H1 (cell line): Measurements from ENCODE around the gene SHMT2. TPM values are rescaled to one million over a fixed set of nuclear protein-coding genes. Genes with fewer than 3 reads are reported as not detected.

Experiments used
- BRCA1 ChIP-seq: IDR thresholded peaks from 2 replicates; pipeline ENCODE4 v1.6.1; 2012; ENCODE audit warnings: low read depth, low read length, improper control_type of control experiment
- CHD2 ChIP-seq: IDR thresholded peaks from 2 replicates; pipeline ENCODE4 v1.6.1; 2012; ENCODE audit warnings: low read length, improper control_type of control experiment
- HDAC2 ChIP-seq, 2 experiments: fragments of 300-600 bp in 1 of 2; sonication (generic) in 1 of 2; IDR thresholded peaks; 2 replicates each; pipeline ENCODE4 v1.6.1; 2011 to 2012; ENCODE audit warnings: low read depth in 2 of 2, low read length in 2 of 2, mild to moderate bottlenecking in 2 of 2, moderate library complexity in 2 of 2, borderline replicate concordance in 1 of 2, inconsistent platforms in 1 of 2
- RAD21 ChIP-seq, 2 experiments: IDR thresholded peaks in 1 of 2; conservative IDR thresholded peaks in 1 of 2; 2 replicates each; pipeline ENCODE4 v1.6.1; 2011; ENCODE audit warnings: low read depth in 2 of 2, low read length in 2 of 2, improper control_type of control experiment in 1 of 2, inconsistent platforms in 1 of 2, mild to moderate bottlenecking in 1 of 2, moderate library complexity in 1 of 2
- SIN3A ChIP-seq, 2 experiments: IDR thresholded peaks in 1 of 2; conservative IDR thresholded peaks in 1 of 2; 2 replicates each; pipeline ENCODE4 v1.6.1; 2011 to 2012; ENCODE audit warnings: low read length in 2 of 2, improper control_type of control experiment in 1 of 2, low read depth in 1 of 2, mild to moderate bottlenecking in 1 of 2
- TBP ChIP-seq: IDR thresholded peaks from 2 replicates; pipeline ENCODE4 v1.6.1; 2011; ENCODE audit warnings: low read depth, low read length, improper control_type of control experiment
- polyA plus RNA-seq, 7 experiments: library from polyadenylated mRNA; depleted of rRNA in 3 of 7; stranded (reverse) in 5 of 7; unstranded in 2 of 7; fragments of >200 nt in 5 of 7; fragments of 200-250 nt in 2 of 7; gene quantifications; 1 replicate in 5 of 7; 2 replicates in 1 of 7; 4 replicates in 1 of 7; pipeline versions ENCODE4 v1.2.1 to v1.2.3, GENCODE V29; 2011 to 2013; ENCODE audit warnings: missing spikeins in 2 of 7, mixed read lengths in 2 of 7
- total RNA-seq: library from RNA; stranded (reverse); fragmentation: NEBNext Ultra II Directional; extraction: Animal tissue kit (Norgen Biotek cat#: 25700); gene quantifications from 2 replicates; pipeline ENCODE4 v1.2.1, GENCODE V29; 2021
- TF ChIP-seq, protein P1 (sequence below): fragments of 300-600 bp; sonication (generic); IDR thresholded peaks from 2 replicates; pipeline ENCODE4 v1.7.1; 2012; ENCODE audit warnings: low read length, moderate library complexity, mild to moderate bottlenecking, inconsistent platforms; ENCODE audit not compliant: insufficient replicate concordance

Gene SHMT2
- total and polyA plus RNA-seq, 2 of the 8 experiments (the other 6 are each of a cell fraction or from before 2014, with no cell fraction given), result 274 to 520 TPM

DNA sequence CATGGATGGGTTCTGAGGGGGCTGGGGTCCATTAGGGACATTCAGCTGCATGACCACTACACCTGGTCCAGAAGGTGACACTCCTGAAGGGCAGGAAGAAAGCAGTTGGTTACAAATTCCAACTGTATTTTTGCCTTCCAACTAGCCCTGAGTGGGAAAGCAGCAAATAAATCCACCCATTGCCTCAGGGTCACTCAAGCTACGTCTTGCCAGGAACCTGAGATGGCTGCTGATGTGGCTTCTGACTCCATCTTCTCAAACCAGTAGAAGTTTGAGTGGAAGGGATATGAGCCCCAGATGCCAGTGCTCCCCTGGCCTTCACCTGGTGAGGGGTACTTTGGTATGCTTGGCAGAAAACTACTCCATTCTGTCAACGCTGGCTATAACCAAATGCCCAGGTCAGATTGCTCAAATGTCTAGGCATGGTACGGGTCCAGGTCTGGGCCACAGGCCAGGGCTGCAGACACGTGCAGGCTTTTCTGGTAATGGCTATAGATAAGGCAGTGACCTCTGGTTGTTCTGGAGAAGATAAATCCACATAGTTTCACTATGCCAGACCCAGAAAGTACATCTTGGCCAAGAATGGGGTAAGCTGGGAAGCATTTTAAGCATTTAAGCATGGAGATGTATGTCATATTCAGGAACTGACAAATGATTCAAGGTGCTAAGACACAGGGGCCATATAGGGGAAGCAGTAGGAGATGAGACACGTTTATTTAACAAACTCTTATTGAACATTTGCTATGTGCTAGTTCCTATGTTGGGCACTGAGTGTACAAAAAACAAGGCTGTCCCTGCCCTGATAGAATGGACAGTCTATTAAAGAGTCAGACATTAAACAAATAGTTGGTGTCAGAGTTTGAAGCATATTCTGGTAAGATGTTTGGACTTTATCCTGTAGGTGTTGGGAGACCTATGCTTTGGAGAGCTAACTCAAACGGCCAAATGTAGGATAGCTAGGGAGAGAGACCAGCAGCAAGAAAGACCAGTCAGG, 29.8 kb downstream of the SHMT2 start (continued):
- TF ChIP-seq, protein P1, sequence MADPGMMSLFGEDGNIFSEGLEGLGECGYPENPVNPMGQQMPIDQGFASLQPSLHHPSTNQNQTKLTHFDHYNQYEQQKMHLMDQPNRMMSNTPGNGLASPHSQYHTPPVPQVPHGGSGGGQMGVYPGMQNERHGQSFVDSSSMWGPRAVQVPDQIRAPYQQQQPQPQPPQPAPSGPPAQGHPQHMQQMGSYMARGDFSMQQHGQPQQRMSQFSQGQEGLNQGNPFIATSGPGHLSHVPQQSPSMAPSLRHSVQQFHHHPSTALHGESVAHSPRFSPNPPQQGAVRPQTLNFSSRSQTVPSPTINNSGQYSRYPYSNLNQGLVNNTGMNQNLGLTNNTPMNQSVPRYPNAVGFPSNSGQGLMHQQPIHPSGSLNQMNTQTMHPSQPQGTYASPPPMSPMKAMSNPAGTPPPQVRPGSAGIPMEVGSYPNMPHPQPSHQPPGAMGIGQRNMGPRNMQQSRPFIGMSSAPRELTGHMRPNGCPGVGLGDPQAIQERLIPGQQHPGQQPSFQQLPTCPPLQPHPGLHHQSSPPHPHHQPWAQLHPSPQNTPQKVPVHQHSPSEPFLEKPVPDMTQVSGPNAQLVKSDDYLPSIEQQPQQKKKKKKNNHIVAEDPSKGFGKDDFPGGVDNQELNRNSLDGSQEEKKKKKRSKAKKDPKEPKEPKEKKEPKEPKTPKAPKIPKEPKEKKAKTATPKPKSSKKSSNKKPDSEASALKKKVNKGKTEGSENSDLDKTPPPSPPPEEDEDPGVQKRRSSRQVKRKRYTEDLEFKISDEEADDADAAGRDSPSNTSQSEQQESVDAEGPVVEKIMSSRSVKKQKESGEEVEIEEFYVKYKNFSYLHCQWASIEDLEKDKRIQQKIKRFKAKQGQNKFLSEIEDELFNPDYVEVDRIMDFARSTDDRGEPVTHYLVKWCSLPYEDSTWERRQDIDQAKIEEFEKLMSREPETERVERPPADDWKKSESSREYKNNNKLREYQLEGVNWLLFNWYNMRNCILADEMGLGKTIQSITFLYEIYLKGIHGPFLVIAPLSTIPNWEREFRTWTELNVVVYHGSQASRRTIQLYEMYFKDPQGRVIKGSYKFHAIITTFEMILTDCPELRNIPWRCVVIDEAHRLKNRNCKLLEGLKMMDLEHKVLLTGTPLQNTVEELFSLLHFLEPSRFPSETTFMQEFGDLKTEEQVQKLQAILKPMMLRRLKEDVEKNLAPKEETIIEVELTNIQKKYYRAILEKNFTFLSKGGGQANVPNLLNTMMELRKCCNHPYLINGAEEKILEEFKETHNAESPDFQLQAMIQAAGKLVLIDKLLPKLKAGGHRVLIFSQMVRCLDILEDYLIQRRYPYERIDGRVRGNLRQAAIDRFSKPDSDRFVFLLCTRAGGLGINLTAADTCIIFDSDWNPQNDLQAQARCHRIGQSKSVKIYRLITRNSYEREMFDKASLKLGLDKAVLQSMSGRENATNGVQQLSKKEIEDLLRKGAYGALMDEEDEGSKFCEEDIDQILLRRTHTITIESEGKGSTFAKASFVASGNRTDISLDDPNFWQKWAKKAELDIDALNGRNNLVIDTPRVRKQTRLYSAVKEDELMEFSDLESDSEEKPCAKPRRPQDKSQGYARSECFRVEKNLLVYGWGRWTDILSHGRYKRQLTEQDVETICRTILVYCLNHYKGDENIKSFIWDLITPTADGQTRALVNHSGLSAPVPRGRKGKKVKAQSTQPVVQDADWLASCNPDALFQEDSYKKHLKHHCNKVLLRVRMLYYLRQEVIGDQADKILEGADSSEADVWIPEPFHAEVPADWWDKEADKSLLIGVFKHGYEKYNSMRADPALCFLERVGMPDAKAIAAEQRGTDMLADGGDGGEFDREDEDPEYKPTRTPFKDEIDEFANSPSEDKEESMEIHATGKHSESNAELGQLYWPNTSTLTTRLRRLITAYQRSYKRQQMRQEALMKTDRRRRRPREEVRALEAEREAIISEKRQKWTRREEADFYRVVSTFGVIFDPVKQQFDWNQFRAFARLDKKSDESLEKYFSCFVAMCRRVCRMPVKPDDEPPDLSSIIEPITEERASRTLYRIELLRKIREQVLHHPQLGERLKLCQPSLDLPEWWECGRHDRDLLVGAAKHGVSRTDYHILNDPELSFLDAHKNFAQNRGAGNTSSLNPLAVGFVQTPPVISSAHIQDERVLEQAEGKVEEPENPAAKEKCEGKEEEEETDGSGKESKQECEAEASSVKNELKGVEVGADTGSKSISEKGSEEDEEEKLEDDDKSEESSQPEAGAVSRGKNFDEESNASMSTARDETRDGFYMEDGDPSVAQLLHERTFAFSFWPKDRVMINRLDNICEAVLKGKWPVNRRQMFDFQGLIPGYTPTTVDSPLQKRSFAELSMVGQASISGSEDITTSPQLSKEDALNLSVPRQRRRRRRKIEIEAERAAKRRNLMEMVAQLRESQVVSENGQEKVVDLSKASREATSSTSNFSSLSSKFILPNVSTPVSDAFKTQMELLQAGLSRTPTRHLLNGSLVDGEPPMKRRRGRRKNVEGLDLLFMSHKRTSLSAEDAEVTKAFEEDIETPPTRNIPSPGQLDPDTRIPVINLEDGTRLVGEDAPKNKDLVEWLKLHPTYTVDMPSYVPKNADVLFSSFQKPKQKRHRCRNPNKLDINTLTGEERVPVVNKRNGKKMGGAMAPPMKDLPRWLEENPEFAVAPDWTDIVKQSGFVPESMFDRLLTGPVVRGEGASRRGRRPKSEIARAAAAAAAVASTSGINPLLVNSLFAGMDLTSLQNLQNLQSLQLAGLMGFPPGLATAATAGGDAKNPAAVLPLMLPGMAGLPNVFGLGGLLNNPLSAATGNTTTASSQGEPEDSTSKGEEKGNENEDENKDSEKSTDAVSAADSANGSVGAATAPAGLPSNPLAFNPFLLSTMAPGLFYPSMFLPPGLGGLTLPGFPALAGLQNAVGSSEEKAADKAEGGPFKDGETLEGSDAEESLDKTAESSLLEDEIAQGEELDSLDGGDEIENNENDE, result no peak
- TF ChIP-seq HDAC2 (IDR thresholded peaks at IDR 0.05; ENCODE audit: borderline replicate concordance in 1 of 2, low read depth in 2 of 2, low read length in 2 of 2) (no peak), BRCA1 (no peak), CHD2 (no peak), SIN3A (conservative IDR thresholded peaks at IDR 0.05 in 1 of 2, IDR thresholded peaks at IDR 0.05 in 1 of 2; ENCODE audit: low read depth in 1 of 2, low read length in 2 of 2) (no peak), TBP (no peak), RAD21 (IDR thresholded peaks at IDR 0.05 in 1 of 2, conservative IDR thresholded peaks at IDR 0.05 in 1 of 2; ENCODE audit: low read depth in 2 of 2, low read length in 2 of 2) (no peak)
